HG03457 (cell line): ENCODE measurements around the gene ABI1.

ENCODE experiments used
- ATAC-seq: cut with Tn5 transposase; IDR thresholded peaks from one replicate; pipeline ENCODE4 v1.9.1; 2021; ENCODE audit warnings: moderate number of reproducible peaks; ENCODE audit not compliant: unreplicated experiment

The ABI1 gene

GRCh38 chr10:26721561-26721960, 139.2 kb downstream of the ABI1 start:
- no peak for ATAC-seq

GRCh38 chr10:26717476-26717875, 143.3 kb downstream of the ABI1 start:
- ATAC-seq: no peak

GRCh38 chr10:26715137-26715487, 145.6 kb downstream of the ABI1 start:
- no peak for ATAC-seq

- no peak for ATAC-seq
Measured at GRCh38 chr10:26714415-26715136, 146.2 kb downstream of the ABI1 start.

- no peak for ATAC-seq
Measured at GRCh38 chr10:26711324-26711723, 149.4 kb downstream of the ABI1 start.

GRCh38 chr10:26706936-26707335, 153.8 kb downstream of the ABI1 start:
- ATAC-seq: no peak

- ATAC-seq: no peak
Measured at GRCh38 chr10:26706206-26706605, 154.6 kb downstream of the ABI1 start.

- ATAC-seq: no peak
Measured at GRCh38 chr10:26703974-26704373, 156.8 kb downstream of the ABI1 start.

GRCh38 chr10:26703096-26703495, 157.7 kb downstream of the ABI1 start:
- no peak for ATAC-seq

- no peak for ATAC-seq
Measured at GRCh38 chr10:26700884-26701630, 159.7 kb downstream of the ABI1 start.

GRCh38 chr10:26699631-26700030, 161.1 kb downstream of the ABI1 start:
- no peak for ATAC-seq

GRCh38 chr10:26698909-26699308, 161.8 kb downstream of the ABI1 start:
- no peak for ATAC-seq

GRCh38 chr10:26697922-26698608, 162.7 kb downstream of the ABI1 start:
- no peak for ATAC-seq

GRCh38 chr10:26697163-26697921, 163.4 kb downstream of the ABI1 start, which contains the start of gene PDSS1:
Gene PDSS1 (plus strand): TSS chr10:26697701. CDS start chr10:26697712, 11 bp downstream.
- ATAC-seq: peak; percentile 73

- no peak for ATAC-seq
Measured at GRCh38 chr10:26696786-26697162, 164.0 kb downstream of the ABI1 start.
